Measurements from ENCODE around the gene SLC5A10. TPM values are rescaled to one million over a fixed set of nuclear protein-coding genes. Genes with fewer than 3 reads are reported as not detected.
"Not testable (repeated sequence)": the region's sequence is repeated elsewhere in the genome, so short reads cannot be mapped to it uniquely, and the experiment has no call there.

The SLC5A10 gene
- polyA plus RNA-seq (ENCODE audit: insufficient read length in 3 of 3): under 1 TPM; 0.18 to 0.54 (median 0.42) TPM

DNA sequence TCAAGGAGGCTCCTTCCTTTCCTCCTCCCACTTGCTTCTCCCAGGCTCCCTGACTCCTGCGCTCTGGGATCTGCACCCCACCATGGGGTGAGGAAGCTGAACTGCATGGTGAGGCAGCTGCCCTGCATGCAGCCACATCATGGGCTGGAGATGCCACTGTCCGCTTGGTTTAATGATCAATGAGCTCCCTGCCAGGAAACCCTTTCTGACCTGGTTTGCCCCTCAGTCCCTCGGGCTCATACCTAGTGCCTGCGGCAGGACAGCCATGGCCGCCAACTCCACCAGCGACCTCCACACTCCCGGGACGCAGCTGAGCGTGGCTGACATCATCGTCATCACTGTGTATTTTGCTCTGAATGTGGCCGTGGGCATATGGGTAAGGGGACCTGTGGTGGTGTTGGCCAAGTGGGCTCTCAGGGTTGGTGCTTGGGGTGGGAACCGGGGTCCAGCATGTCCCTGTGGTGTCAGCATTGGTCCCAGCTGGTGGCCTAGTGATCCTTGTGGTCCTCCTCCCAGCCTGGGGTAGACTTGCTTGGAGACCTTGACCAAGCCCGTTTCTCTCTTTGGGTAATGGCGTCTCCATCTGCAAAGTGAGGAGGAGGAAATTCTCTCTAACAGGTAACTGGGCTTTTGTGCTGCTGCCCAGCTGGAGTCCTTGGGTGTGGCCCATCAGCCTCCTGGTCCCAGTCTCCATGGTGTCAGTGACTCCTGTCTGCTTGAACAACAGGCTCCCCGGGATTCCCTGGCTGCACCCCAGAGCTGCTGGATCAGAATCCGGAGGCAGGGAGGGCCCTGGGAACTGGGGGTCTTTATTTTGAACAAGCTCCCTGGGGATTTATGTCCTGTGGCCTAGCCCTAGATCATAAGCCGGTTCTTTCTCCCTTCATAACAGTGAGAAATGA, at the start of gene SLC5A10:
SLC5A10 (plus strand) TSS at position 225 of the 902 bp plus-strand sequence; CDS start at position 266, 41 bp downstream.
- no peak for DNase-seq (ENCODE audit: low read depth in 3 of 3, low spot score in 2 of 3)

DNA sequence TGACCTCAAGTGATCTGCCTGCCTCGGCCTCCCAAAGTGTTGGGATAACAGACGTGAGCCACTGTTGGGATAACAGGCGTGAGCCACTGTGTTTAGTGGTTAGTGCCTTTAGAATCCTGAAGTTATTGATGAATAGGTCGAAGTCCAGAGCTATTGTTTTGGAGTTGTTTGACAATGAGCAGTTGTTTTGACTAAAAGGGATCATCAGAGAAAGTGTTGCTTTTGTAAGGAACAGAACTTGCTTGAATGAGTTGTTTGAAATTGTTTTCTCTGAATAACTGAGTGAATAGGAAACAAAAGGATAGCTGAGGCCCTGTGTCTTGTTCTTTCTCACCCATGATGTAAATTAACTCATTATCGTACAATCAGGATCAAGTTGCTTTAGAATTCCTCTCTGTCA, 47.5 kb upstream of the SLC5A10 start:
- DNase-seq (ENCODE audit: low read depth in 3 of 3, low spot score in 2 of 3): no peak

DNA sequence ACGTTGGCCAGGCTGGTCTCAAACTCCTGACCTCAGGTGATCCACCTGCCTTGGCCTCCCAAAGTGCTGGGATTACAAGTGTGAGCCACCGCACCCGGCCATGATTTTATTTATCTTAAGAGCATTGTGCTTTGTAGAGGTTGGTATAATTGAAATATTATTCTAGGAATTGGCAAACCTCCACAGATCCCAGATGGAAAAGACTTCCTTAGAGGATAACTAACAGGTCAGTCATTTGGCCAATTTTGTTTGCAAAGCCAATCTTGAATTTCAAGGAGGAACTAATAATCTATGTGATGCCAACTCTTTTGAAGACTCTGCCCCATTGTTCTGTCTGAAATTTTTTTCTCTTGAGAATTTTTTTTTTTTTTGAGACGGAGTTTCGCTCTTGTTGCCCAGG, 46.7 kb upstream of the SLC5A10 start:
- DNase-seq (ENCODE audit: low read depth in 3 of 3, low spot score in 2 of 3): no peak

DNA sequence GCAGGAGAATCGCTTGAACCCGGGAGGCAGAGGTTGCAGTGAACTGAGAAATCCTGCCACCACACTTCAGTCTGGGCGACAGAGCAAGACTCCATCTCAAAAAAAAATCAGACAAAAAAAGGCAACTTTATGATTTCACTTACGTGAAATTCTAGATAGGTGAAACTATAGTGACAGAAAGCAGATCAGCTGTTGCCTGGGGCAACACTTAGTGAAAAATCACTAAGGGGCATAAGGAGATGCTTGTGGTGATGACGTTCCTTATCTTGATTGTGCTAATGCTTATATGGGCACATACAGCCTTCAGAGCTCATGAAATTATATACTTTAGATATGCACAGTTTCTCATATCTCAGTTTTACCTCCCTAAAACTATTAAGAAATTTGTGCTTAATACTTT, 41.6 kb upstream of the SLC5A10 start:
- DNase-seq (ENCODE audit: low read depth in 3 of 3, low spot score in 2 of 3): no peak

DNA sequence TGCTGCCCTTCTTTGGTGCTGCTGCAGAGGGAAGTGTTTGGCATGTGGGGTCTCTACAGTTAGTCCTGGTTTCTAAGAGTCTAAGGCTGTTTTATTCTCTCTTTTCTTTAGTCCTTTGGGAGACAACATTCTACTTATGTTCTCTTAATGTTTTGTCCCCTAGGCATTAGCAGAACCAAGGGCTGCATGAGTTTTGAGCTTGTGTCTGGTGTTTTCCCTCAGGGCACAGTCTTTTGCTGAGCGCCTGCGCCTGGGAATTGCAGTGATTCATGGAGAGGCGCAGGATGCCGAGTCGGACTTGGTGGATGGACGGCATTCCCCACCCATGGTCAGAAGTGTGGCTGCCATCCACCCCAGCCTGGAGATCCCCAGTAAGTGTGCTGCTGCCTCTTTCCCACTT, 41.1 kb upstream of the SLC5A10 start:
- DNase-seq (ENCODE audit: low read depth in 3 of 3, low spot score in 2 of 3): no peak

DNA sequence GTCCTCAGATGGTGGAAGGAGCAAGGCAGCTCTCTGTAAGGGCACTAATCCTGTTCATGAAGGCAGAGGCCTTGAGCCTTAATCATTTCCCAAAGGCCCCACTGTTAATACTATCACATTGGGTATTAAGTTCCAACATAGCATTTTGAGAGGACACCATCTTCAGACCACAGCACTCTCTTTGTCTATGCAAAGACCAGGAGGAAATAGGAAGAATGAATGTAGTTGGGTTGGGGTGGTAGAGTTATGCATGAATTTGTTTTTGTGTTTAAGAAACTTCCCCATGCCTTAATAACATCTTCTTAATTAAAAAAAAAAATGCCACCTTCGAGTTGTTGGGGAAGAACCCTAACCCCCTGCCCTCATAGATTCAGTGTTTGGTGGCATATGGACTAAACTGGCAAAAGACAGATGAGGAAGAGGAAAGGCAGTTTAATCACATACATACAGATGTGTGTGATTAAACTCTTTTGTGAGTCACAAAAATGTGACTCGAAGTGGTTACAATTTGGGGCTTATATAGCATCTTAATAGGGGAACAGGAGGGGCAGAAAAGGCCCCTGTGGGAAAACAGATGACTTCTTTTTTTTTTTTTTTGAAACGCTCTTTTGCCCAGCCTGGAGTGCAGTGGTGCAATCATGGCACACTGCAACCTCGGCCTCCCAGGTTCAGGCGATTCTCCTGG, 35.0 kb upstream of the SLC5A10 start:
- no peak for DNase-seq (ENCODE audit: low read depth in 3 of 3, low spot score in 2 of 3)

DNA sequence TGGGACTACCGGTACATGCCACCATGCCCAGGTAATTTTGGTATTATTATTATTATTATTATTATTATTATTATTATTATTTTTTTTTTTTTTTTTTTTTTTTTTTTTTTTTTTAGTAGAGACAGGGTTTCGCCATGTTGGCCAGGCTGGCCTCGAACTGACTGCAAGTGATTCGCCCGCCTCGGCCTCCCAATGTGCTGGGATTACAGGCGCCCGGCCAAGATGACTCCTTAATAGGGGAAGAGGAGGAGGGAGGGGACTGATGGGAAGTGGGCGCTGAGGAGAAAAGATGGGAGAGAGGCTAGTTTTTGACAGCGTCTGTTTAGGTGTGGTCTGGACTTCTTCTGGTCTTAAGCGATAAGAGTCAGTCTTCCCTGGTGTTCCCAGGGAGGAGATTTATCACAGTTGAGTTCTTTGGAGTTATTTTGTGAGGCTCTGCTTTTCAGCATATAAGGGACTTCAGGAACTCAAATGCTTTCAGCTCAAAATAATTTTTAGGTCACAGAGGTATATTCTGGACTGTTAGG, 34.4 kb upstream of the SLC5A10 start:
- DNase-seq (ENCODE audit: low read depth in 3 of 3, low spot score in 2 of 3): no peak

DNA sequence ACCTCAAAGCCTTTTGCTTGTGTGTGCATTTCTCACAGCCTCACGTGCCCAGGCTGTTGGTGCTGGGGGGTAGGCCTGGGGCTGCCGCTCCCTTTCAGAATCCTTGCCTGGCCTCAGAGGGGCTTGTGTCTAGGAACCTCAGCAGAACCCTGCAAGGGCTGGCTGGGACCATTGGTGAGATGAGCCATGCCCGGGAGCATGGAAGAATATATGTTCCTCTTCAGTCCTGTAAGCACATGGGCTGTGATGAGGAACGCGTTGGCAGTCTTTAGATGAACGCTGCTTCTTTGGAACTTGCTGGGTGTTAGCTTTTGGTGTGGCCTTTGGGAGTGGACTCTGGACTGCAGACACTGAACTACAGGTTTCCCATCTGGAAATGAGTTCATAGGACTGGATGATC, 32.0 kb upstream of the SLC5A10 start:
- no peak for DNase-seq (ENCODE audit: low read depth in 3 of 3, low spot score in 2 of 3)

DNA sequence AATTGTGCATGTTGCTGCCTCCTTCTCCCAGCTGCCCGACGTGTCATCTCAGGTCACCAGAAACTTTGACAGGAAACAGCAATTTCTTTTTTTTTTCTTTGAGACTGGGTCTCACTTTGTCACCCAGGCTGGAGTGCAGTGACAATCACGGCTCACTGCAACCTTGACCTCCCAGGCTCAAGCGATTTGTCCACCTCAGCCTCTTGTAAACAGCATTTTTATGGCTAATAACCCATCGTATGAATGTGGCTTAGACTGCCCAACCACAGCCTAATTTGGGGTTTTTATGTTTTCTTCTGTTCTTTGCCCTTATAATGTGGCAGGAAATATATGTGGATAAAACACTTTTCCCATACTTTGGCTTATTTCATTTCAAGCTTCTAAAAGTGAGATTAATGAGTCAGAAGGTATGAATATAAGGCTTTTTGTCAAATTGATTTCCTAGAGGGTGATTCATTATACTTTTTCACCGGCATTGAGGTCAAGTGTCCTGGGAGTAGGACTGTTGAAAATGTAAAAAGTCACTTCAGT, 31.0 kb upstream of the SLC5A10 start:
- DNase-seq (ENCODE audit: low read depth in 3 of 3, low spot score in 2 of 3): no peak

DNA sequence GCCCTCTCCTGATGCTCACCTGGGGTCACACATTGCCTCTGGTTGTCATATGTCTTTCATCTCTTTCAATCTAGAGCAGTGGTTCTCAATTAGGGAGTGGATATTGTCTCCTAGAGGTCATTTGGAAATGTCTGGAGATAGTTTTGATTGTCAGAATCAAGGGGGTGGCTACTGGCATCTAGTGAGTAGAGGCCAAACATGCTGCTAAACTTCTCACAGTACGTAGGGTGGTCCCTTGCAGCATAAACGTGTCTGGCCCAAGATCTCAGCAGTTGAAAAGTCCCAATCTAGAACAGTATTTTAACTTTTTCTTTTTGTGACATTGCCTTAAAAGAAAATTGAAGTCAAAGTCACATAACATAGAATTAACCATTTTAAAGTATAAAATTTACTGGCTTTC, 30.5 kb upstream of the SLC5A10 start:
- no peak for DNase-seq (ENCODE audit: low read depth in 3 of 3, low spot score in 2 of 3)

DNA sequence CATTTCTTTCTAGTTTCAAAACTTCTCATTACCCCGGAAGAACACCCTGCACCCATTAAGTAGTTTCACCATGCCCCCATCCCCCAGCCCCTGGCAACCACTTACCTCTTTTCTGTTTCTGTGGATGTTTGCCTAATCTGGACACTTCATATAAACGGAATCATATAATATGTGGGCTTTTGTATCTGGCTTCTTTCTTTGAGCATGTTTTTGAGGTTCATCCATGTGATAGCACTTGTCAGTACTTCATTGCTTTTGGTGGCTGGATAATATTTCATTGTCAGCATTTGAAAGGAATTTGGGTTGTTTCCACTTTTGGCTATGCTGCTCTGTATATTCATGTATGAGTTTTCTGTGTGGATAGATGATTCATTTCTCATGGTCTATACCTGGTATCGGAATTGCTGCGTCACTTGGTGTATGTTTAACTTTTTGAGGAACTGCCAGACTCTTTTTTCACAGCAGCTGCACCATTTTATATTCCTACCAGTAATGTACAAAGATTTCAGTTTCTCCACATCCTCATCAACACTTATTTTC, 30.0 kb upstream of the SLC5A10 start:
- no peak for DNase-seq (ENCODE audit: low read depth in 3 of 3, low spot score in 2 of 3)

DNA sequence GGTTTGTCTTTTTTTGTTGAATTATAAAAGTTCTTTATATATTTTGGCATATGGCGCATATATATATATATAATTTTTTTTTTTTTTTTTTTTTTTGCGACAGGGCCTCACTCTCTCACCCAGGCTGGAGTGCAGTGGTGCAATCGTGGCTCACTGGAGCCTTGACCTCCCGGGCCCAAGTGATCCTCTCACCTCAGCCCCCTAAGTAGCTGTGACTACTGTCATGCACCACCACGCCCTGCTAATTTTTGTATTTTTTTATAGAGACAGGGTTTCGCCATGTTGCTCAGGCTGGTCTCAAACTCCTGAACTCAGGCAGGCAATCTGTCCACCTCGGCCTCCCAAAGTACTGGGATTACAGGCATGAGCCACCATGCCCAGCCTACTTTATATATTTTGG, 29.4 kb upstream of the SLC5A10 start:
- not testable (repeated sequence) for DNase-seq (ENCODE audit: low read depth in 3 of 3, low spot score in 2 of 3)

DNA sequence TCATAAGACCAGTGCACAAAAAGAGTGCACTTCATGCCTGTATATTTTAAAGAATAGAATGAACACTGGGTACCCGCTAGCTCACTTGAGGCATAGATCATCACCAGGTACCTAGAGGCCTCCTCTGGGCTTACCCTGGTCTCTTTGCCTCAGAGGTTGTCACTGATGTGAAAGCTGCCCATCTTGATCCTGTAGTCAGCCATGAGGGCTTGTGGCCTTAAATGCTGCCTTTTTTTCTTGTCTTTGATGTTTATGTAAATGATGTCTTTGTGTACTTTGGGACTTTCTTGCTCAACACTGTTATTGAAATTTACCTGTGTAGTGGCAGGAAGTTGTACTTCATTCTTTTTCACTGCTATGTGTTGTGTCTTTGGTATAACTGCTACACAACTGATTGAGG, 26.8 kb upstream of the SLC5A10 start:
- DNase-seq (ENCODE audit: low read depth in 3 of 3, low spot score in 2 of 3): no peak

DNA sequence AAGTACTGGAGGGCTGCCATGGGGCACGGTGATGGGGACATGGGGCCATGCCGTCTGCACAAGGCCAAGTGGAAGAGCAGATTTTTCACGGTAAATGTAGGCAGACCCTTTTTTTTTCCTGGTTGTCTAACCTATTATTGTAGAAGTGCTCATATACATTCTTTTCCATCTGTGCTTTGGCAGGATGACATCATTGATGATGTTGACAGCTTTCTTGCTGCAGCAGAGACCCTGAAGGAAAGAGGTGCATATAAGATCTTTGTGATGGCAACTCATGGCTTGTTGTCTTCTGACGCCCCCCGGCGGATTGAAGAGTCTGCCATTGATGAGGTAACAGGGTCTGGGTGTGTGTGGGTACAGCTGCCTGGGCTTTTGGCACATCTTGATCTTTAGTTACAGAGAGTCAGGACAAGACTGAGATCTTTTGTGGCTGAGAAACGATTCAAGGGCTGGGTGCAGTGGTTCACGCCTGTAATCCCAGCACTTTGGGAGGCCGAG, 23.3 kb upstream of the SLC5A10 start:
- DNase-seq (ENCODE audit: low read depth in 3 of 3, low spot score in 2 of 3): no peak

DNA sequence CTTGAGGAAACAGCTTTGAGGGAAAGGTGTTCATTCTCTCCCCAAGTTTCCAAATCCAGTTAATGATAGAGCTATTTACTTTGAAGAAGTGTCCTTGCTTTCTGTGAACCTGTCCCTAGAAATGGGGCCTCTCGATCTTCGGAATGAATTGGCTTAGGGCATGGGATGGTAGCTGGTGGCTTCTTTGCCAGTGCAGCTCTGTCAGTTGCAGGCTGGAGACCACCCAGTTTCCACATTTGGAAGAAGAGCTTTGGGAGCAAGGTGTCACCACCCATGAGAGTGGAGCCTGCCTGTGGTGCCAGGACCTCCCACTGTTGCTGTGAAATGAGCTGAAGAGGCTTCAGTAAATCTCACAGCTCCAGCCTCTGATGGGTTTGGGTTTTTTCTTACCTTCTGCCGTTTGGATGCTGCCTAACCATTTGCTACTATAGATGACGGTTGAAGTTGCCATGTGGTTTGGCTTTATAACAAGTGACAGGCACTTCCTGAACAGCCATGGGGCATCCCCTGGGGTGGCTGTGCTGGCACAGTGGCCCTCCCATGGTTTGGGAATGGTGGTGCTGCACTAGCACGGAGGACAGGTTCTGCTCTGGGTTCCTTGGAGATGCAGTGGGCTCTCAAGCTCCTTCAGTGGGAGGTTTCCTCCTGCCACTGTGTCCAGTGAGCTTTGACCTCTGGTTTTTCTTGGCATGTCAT, 19.5 kb upstream of the SLC5A10 start:
- no peak for DNase-seq (ENCODE audit: low read depth in 3 of 3, low spot score in 2 of 3)

DNA sequence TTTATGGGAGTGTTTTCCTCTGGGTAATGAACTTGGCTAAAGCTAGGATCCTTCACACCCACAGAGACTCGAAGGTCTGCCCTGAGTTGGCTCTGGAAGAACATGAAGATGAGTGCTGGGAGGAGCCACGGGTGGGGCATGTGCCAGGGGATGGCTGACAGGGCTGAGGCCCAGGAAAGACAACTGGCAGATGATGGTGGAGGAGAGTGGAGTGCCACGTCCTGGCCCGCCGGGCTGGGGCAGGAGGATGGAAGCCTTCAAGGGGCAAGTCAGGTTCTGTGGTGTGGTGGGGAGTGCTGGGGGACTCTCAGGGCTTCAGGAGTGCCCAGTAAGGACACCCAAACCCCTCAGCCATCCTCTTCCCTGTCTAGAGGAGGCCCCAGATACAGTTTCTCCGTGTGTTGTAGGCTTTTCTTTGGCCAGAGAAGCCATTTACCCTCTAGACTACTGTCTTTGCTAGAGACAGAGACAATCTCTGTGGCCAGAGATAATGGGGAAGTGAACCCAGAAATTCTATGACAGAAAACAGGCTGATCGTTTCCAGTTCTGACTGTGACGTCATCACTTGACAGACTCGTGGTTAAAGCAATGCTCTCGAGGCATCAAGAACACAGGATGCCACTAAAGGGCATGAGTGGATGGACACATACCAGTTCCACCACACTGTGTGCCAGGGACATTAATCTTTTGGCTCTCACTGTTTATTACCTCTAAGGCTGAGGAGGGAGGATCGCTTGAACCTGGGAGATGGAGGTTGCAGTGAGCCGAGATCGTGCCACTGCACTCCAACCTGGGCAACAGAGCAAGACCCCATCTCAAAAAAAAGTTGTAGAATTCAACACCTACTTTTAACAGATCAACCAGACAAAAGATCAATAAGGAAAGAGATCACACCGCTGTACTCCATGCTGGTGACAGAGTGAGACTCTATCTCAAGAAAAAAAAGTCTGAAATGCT, 18.6 kb upstream of the SLC5A10 start:
- no peak for DNase-seq (ENCODE audit: low read depth in 3 of 3, low spot score in 2 of 3)

DNA sequence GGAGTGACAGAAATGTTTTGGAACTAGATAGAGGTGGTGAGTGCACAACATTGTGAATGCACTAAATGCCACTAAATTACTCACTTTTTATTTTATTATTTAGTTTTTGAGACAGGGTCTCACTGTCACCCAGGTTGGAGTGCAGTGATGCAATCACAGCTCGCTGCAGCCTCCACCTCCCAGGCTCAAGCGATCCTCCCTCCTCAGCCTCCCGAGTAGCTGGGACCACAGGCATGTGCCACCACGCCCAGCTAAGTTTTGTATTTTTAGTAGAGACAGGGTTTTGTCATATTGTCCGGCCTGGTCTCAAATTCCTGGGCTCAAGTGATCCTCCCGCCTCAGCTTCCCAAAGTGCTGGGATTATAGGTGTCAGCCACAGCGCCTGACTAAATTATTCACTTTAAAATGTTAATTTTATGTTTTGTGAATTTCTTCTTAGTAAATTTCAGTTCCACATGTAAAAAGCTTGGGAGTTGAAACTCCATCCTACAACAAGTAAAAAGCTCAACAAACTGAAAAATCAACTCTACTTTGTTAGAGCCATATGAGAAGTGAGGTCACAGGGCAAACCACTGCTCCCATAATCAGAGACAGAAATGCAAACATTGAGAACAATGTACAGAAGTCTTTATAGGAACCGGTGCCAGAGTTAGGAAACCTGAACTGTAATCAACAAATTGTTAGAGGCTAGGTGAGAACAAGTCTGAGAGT, 13.8 kb upstream of the SLC5A10 start:
- no peak for DNase-seq (ENCODE audit: low read depth in 3 of 3, low spot score in 2 of 3)

DNA sequence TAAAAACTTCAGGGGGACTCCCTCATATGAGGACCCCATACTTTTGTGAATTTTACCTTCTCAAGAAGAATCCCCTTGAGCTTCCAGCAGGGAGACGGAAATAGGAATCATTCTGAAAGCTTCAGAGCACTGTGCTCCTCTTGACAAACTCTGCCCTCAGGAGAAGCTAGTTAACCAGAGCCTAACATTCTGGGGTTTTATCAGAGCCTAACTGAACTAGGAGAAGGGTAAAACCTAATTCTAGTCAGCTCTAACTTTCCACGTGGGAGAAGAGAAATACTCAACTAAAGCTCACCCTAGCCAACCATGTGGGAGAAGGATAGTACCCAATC, 13.3 kb upstream of the SLC5A10 start:
- DNase-seq (ENCODE audit: low read depth in 3 of 3, low spot score in 2 of 3): no peak

DNA sequence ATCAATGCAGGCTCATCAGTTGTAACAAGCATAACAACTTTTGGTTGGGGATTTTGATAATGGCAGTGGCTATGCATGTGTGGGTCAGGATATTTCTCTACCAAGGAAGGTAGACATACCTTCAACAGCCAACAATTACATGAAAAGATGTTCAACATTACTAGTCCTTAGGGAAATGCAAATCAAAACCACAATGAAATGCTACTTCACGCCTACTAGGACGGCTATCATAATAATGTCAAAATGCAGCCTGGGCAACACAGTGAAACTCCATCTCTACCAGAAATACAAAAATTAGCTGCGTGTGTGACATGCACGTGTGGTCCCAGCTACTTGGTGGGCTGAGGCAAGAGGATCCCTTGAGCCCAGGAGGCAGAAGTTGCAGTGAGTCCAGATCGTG, 7.3 kb upstream of the SLC5A10 start:
- DNase-seq (ENCODE audit: low read depth in 3 of 3, low spot score in 2 of 3): no peak

All from right renal cortex interstitium (tissue), 3 donors.